ENCODE measurements around the gene CENPA.
"Not testable (repeated sequence)": the region's sequence is repeated elsewhere in the genome, so short reads cannot be mapped to it uniquely, and the experiment has no call there.

The CENPA gene

GRCh38 chr2:26795135-26795534 lies 9.3 kb downstream of the CENPA start:
- not testable (repeated sequence) for DNase-seq

GRCh38 chr2:26801328-26801727 lies 15.5 kb downstream of the CENPA start:
- DNase-seq, result no peak

GRCh38 chr2:26801796-26802195 lies 15.9 kb downstream of the CENPA start:
- DNase-seq, result no peak

- DNase-seq, result no peak
Measured at GRCh38 chr2:26805241-26805676, 19.4 kb downstream of the CENPA start.

- no peak for DNase-seq
Measured at GRCh38 chr2:26807788-26808460, 22.1 kb downstream of the CENPA start.

- no peak for DNase-seq
Measured at GRCh38 chr2:26809211-26809610, 23.4 kb downstream of the CENPA start.

- DNase-seq, result no peak
Measured at GRCh38 chr2:26809876-26810577, 24.2 kb downstream of the CENPA start.

- no peak for DNase-seq
Measured at GRCh38 chr2:26811261-26811660, 25.4 kb downstream of the CENPA start.

- DNase-seq, result no peak
Measured at GRCh38 chr2:26811791-26812694, 26.2 kb downstream of the CENPA start.

GRCh38 chr2:26812731-26813130 lies 26.9 kb downstream of the CENPA start:
- DNase-seq, result no peak

- DNase-seq, result not testable (repeated sequence)
Measured at GRCh38 chr2:26814072-26814765, 28.4 kb downstream of the CENPA start.

GRCh38 chr2:26816893-26817292 lies 31.0 kb downstream of the CENPA start:
- DNase-seq, result no peak

- DNase-seq, result no peak
Measured at GRCh38 chr2:26818255-26818654, 32.4 kb downstream of the CENPA start.

- DNase-seq, result no peak
Measured at GRCh38 chr2:26818972-26819371, 33.1 kb downstream of the CENPA start.

GRCh38 chr2:26820932-26821331 lies 35.1 kb downstream of the CENPA start:
- DNase-seq, result no peak

- DNase-seq, result no peak
Measured at GRCh38 chr2:26822877-26823276, 37.0 kb downstream of the CENPA start.

GRCh38 chr2:26838121-26838906 lies 52.5 kb downstream of the CENPA start:
- no peak for DNase-seq

- DNase-seq, result no peak
Measured at GRCh38 chr2:26840937-26841610, 55.2 kb downstream of the CENPA start.

GRCh38 chr2:26843041-26843440 lies 57.2 kb downstream of the CENPA start:
- DNase-seq, result no peak
